Endothelial cell (in vitro differentiated cells): ENCODE results near the gene DST. TPM values are rescaled to one million over a fixed set of nuclear protein-coding genes. Genes with fewer than 3 reads are reported as not detected.

Experiments used
- DNase-seq: peaks from one replicate; pipeline ENCODE4 v3.0.0; 2021; ENCODE audit warnings: low spot score
- H3K27ac Mint-ChIP-seq: one replicate; pipeline ENCODE4 v1.8.0; 2021; ENCODE audit warnings: mixed read lengths, inconsistent platforms; ENCODE audit not compliant: unreplicated experiment
- H3K27me3 Mint-ChIP-seq: one replicate; pipeline ENCODE4 v1.8.0; 2021; ENCODE audit warnings: mild to moderate bottlenecking, moderate library complexity, mixed read lengths, inconsistent platforms; ENCODE audit not compliant: unreplicated experiment
- H3K36me3 Mint-ChIP-seq: one replicate; pipeline ENCODE4 v1.8.0; 2021; ENCODE audit warnings: mild to moderate bottlenecking, low read depth, mixed read lengths, inconsistent platforms; ENCODE audit not compliant: unreplicated experiment
- H3K4me1 Mint-ChIP-seq: one replicate; pipeline ENCODE4 v1.8.0; 2021; ENCODE audit warnings: mild to moderate bottlenecking, mixed read lengths, inconsistent platforms; ENCODE audit not compliant: unreplicated experiment
- H3K4me3 Mint-ChIP-seq: one replicate; pipeline ENCODE4 v1.8.0; 2021; ENCODE audit warnings: mild to moderate bottlenecking, mixed read lengths, inconsistent platforms; ENCODE audit not compliant: unreplicated experiment
- H3K9me3 Mint-ChIP-seq: one replicate; pipeline ENCODE4 v1.8.0; 2021; ENCODE audit warnings: mixed read lengths, inconsistent platforms; ENCODE audit not compliant: unreplicated experiment
- total RNA-seq: library from RNA; stranded (reverse); fragmentation: NEBNext Ultra II Directional; extraction: Animal tissue kit (Norgen Biotek cat#: 25700); gene quantifications from one replicate; pipeline ENCODE4 v1.2.1, GENCODE V29; 2021; ENCODE audit not compliant: unreplicated experiment
- TF ChIP-seq, protein P1 (sequence below): fragments of 200-600 bp; sonication (generic); IDR thresholded peaks from one replicate; pipeline ENCODE4 v1.5.0; 2021; ENCODE audit warnings: antibody characterized with exemption; ENCODE audit not compliant: unreplicated experiment

DST gene
- total RNA-seq, 1 donor from 2014 or later, result 284 TPM

DNA sequence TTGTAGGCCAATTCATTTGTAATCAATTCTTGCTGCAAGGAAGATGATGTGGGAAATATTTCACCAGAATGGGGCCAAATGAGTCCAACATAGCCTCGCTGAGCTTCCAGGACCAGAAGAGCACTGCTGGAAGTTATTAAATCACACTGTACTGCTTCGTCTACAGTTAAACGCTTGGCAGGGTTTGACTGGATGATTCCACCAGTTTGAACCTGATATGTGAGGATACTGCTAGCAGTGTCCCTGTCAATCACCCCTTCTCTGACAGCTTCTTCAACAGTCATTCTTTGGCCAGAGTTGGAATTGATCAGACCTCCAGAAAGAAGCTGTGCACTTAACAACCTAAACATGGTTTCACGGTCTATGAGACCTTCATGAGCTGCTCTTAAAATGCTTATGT lies 34.4 kb downstream of the DST start:
- Mint-ChIP-seq H3K36me3 (peaks cover 7% of the 10 kb centered on the region), H3K9me3 (no peaks in the 10 kb centered on the region), H3K4me1 (peaks cover 7% of the 10 kb centered on the region), H3K27ac (no peak overlapping the region), H3K27me3 (no peaks in the 10 kb centered on the region), H3K4me3 (no peak overlapping the region)
- TF ChIP-seq, protein P1, sequence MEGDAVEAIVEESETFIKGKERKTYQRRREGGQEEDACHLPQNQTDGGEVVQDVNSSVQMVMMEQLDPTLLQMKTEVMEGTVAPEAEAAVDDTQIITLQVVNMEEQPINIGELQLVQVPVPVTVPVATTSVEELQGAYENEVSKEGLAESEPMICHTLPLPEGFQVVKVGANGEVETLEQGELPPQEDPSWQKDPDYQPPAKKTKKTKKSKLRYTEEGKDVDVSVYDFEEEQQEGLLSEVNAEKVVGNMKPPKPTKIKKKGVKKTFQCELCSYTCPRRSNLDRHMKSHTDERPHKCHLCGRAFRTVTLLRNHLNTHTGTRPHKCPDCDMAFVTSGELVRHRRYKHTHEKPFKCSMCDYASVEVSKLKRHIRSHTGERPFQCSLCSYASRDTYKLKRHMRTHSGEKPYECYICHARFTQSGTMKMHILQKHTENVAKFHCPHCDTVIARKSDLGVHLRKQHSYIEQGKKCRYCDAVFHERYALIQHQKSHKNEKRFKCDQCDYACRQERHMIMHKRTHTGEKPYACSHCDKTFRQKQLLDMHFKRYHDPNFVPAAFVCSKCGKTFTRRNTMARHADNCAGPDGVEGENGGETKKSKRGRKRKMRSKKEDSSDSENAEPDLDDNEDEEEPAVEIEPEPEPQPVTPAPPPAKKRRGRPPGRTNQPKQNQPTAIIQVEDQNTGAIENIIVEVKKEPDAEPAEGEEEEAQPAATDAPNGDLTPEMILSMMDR, result no peak
- no peak for DNase-seq

DNA sequence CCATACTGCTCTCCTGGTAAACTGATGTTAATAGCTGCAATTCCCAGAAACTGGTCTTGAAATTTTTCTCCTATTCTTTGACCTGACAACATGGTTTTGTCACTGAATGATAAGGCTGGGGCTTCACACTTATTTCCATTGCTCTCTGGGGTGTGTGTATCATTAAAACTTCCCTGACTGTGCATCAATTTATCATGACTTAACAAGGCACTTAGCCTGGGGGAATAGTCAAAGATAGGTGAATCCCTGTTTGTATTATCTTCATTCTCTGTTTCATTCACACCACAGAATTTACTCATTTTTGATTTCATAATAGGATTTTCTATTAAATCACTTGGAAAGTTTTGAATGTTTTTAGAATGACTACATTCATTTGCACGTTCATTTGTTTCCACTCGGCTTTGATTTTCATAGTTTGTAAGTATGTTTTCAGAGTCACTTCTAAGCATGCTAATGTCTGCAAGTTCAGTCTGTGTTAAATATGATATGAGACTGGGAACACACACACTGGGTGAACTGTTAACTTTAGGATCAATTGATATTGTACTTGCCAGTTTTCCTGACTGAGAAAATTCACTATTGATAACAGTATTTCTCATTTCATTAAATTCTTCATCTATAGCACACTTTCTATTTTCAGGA lies 35.5 kb downstream of the DST start:
- no peak for DNase-seq
- Mint-ChIP-seq H3K4me3 (no peak overlapping the region), H3K27me3 (no peaks in the 10 kb centered on the region), H3K27ac (no peak overlapping the region), H3K36me3 (peaks cover 12% of the 10 kb centered on the region), H3K4me1 (peaks cover 7% of the 10 kb centered on the region), H3K9me3 (no peaks in the 10 kb centered on the region)
- TF ChIP-seq, protein P1, result no peak

DNA sequence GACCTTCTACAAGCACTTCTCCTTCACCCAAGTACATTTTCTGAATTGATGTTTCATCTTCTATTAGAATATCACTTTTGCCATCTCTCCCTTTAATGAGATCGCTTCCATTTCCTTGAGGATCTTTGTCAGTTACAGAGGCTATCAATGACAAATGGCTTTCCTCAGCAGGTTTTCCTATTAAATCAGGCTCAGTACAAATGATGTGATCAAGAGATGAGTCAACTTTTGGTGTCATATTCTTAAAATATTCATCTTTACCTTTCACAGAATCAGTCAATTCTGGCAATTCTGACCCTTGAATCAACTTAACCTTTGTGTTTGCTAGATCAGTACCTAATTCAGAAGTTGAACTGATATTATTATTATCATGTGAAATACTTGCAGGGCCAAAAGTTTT lies 37.3 kb downstream of the DST start:
- no peaks in the 10 kb centered on the region for H3K9me3 Mint-ChIP-seq
- no peak overlapping the region for H3K27ac Mint-ChIP-seq
- peaks cover 15% of the 10 kb centered on the region for H3K36me3 Mint-ChIP-seq
- DNase-seq, result no peak
- no peaks in the 10 kb centered on the region for H3K27me3 Mint-ChIP-seq
- peaks cover 7% of the 10 kb centered on the region for H3K4me1 Mint-ChIP-seq
- TF ChIP-seq, protein P1, result no peak
- H3K4me3 Mint-ChIP-seq, result no peak overlapping the region

DNA sequence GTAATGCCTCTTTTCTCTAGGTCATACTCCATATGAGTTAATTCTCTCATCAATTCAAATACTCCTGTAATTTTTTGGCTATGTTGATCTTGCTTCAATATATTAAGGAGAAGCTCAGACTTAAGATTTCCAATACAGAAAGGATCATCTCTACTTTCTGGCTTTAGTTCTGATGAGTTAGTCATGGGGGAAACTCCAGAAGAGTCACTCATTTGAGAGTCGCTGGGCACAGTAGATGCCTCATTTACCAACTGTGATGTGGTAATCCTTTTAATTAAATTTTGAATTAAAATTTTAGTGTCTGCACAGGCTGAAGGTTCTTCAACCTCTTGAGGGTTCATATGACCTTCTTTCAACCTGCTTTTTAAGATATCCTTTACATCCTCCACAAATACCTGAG lies 38.5 kb downstream of the DST start:
- no peak overlapping the region for H3K4me3 Mint-ChIP-seq
- peaks cover 15% of the 10 kb centered on the region for H3K36me3 Mint-ChIP-seq
- no peak for DNase-seq
- H3K4me1 Mint-ChIP-seq, result peaks cover 7% of the 10 kb centered on the region
- no peaks in the 10 kb centered on the region for H3K9me3 Mint-ChIP-seq
- TF ChIP-seq, protein P1, result no peak
- no peak overlapping the region for H3K27ac Mint-ChIP-seq
- no peaks in the 10 kb centered on the region for H3K27me3 Mint-ChIP-seq

DNA sequence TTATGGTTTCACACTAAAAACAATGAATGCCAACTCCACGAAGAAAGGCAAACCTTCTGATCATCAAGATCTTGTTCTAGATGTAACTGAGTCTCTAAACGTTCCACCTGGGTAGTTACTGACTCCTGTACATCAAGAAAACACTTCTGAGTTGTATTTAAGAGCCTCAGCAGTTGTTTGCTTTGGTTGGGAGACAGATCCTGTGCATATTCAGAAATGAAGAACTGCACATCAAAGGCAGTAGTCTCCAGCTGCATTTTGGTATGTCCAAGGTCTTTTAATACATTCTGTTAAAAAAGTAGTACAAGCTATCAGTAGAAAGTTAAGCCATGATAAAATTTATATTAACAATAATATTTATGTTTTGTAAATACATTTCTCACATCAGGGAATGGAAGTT lies 41.3 kb downstream of the DST start:
- H3K27me3 Mint-ChIP-seq, result no peaks in the 10 kb centered on the region

More for the DNA sequence above, 41.3 kb downstream of the DST start:
- H3K27ac Mint-ChIP-seq, result no peak overlapping the region
- no peaks in the 10 kb centered on the region for H3K9me3 Mint-ChIP-seq
- peaks cover 4% of the 10 kb centered on the region for H3K4me1 Mint-ChIP-seq
- DNase-seq, result no peak
- TF ChIP-seq, protein P1, result no peak
- peaks cover 17% of the 10 kb centered on the region for H3K36me3 Mint-ChIP-seq
- H3K4me3 Mint-ChIP-seq, result no peak overlapping the region
